HepG2 (cell line): ENCODE data around the gene CSNK1D. TPM values are rescaled to one million over a fixed set of nuclear protein-coding genes. Genes with fewer than 3 reads are reported as not detected.

Source experiments
- ADNP ChIP-seq: sonication (generic); formaldehyde crosslinking; IDR thresholded peaks from 2 replicates; pipeline ENCODE4 v1.4.0; 2020; ENCODE audit warnings: missing genetic modification reagents
- CREM ChIP-seq, 2 experiments: sonication (generic) in 1 of 2; formaldehyde crosslinking in 1 of 2; IDR thresholded peaks; 2 replicates each; pipeline versions ENCODE4 v1.4.0 to v1.6.1; 2016 to 2020; ENCODE audit warnings: antibody characterized with exemption in 1 of 2, mild to moderate bottlenecking in 1 of 2, missing genetic modification reagents in 1 of 2
- ELF3 ChIP-seq: IDR thresholded peaks from 2 replicates; pipeline ENCODE4 v1.6.1; 2016; ENCODE audit warnings: missing genetic modification reagents, missing compliant biosample characterization
- GATAD2A ChIP-seq: IDR thresholded peaks from 2 replicates; pipeline ENCODE4 v1.6.1; 2016
- HHEX ChIP-seq: IDR thresholded peaks from 2 replicates; pipeline ENCODE4 v1.6.1; 2016; ENCODE audit warnings: control low read depth
- KDM2A ChIP-seq: sonication (generic); formaldehyde crosslinking; IDR thresholded peaks from 2 replicates; pipeline ENCODE4 v1.4.0; 2020; ENCODE audit warnings: low read depth, missing genetic modification reagents, borderline replicate concordance
- MATR3 ChIP-seq: sonication (generic); formaldehyde crosslinking; IDR thresholded peaks from 2 replicates; pipeline ENCODE4 v1.4.0; 2020; ENCODE audit warnings: missing genetic modification reagents
- POLR2AphosphoS5 ChIP-seq: IDR thresholded peaks from 2 replicates; pipeline ENCODE4 v1.6.1; 2012; ENCODE audit warnings: low read depth, low read length
- RNF219 ChIP-seq: sonication (generic); formaldehyde crosslinking; IDR thresholded peaks from 2 replicates; pipeline ENCODE4 v1.5.0; 2020; ENCODE audit warnings: mild to moderate bottlenecking, missing genetic modification reagents
- SUZ12 ChIP-seq: fragments of 150-350 bp; IDR thresholded peaks from 2 replicates; pipeline ENCODE4 v1.6.1; 2014; ENCODE audit warnings: low read depth, low read length
- USF2 ChIP-seq, 2 experiments: sonication (generic) in 1 of 2; formaldehyde crosslinking in 1 of 2; IDR thresholded peaks; 2 replicates each; pipeline versions ENCODE4 v1.5.1 to v1.6.1; 2011 to 2020; ENCODE audit warnings: borderline replicate concordance in 1 of 2, low read depth in 1 of 2, low read length in 1 of 2, mild to moderate bottlenecking in 1 of 2, missing genetic modification reagents in 1 of 2, moderate library complexity in 1 of 2
- XRCC5 ChIP-seq: fragments of 200-400 bp; formaldehyde crosslinking; optimal IDR thresholded peaks from 2 replicates; pipeline ENCODE3; 2017; ENCODE audit warnings: mild to moderate bottlenecking, low read length
- ZFP37 ChIP-seq: sonication (generic); formaldehyde crosslinking; IDR thresholded peaks from 2 replicates; pipeline ENCODE4 v1.4.0; 2020; ENCODE audit warnings: missing genetic modification reagents, borderline replicate concordance
- ZFP91 ChIP-seq: sonication (generic); formaldehyde crosslinking; IDR thresholded peaks from 2 replicates; pipeline ENCODE4 v1.9.0; 2022; ENCODE audit warnings: missing genetic modification reagents, mild to moderate bottlenecking, borderline replicate concordance
- ZMYM2 ChIP-seq: sonication (generic); formaldehyde crosslinking; IDR thresholded peaks from 2 replicates; pipeline ENCODE4 v1.8.0; 2022; ENCODE audit warnings: mild to moderate bottlenecking, missing genetic modification reagents
- ZNF543 ChIP-seq: sonication (generic); formaldehyde crosslinking; IDR thresholded peaks from 2 replicates; pipeline ENCODE4 v1.4.0; 2020; ENCODE audit warnings: mild to moderate bottlenecking, missing genetic modification reagents
- polyA plus RNA-seq, 8 experiments: library from polyadenylated mRNA; depleted of rRNA in 3 of 8; stranded (reverse) in 7 of 8; unstranded in 1 of 8; fragments of >200 nt; fragmentation: Illumina TruSeq in 4 of 8; extraction: Trizol in 4 of 8; gene quantifications; 2 replicates each; pipeline versions ENCODE4 v1.2.1 to v1.2.3, GENCODE V29; 2011 to 2016; ENCODE audit warnings: low read depth in 4 of 8, missing spikeins in 1 of 8, mixed read lengths in 1 of 8; ENCODE audit not compliant: insufficient read depth in 1 of 8
- total RNA-seq, 5 experiments: library from RNA; depleted of rRNA; stranded (reverse); fragments of >200 nt; fragmentation: Illumina TruSeq; extraction: Trizol; gene quantifications; 2 replicates each; pipeline ENCODE4 v1.2.3, GENCODE V29; 2016; ENCODE audit warnings: low read depth in 1 of 5
- TF ChIP-seq, protein P1 (sequence below): sonication (generic); formaldehyde crosslinking; IDR thresholded peaks from 2 replicates; pipeline ENCODE4 v1.4.0; 2020; ENCODE audit warnings: missing genetic modification reagents
- TF ChIP-seq, protein P2 (sequence below): sonication (generic); formaldehyde crosslinking; IDR thresholded peaks from 2 replicates; pipeline ENCODE4 v1.5.0; 2020; ENCODE audit warnings: mild to moderate bottlenecking, missing genetic modification reagents

CSNK1D gene
- total and polyA plus RNA-seq, 2 of the 13 experiments (the other 11 are each of a cell fraction or from before 2014, with no cell fraction given) = 31.5 to 128 TPM

DNA sequence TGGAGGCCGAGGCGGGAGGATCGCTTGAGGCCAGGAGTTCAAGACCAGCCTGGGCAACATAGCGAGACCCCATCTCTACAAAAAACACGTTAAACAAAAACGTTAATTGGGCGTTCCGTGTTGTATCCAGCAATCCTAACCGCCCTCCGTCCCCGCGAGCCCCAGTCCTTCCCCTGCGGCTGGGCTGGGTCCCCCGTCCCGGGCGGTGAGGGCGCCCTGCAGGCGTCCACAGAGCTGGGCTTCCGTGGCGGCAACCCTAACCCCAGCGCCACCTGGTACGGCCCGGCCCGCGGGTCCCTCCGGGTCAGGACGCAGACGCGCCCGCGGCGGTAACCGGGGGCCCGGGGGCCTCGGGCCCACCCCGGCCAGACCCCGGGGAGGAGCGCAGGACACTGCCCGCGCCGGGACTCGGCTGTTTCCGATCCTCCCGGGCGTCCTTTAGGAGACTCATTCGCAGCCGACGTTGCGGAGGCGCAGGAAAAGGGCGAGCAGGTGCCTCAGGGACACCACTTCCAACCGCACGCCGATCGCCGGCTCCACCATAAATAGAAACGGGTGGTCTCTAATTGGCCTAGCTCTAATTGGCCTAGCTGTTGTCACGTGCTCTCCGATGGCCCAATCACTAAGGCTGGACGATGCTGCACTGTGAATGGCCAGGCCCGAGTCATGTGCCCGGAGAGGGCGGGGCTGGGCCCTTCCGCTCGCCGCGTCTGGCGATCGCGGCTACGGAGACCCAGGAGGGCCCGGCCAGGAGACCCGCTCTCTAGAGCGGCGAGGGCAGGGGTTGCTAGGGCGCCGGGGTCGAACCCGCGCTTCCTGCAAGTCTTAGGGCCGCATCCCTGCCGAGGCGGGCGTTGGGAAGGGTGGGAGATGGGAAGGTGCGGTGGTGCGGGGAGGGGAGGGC is 19.0 kb upstream of the CSNK1D start (continued):
- peak; percentile 99 for TF ChIP-seq USF2 (IDR thresholded peaks at IDR 0.05; ENCODE audit: low read depth, low read length)
- peak; percentile 99 for TF ChIP-seq USF2 (CRISPR knock-in tag; IDR thresholded peaks at IDR 0.05; ENCODE audit: borderline replicate concordance)
- TF ChIP-seq, protein P1, sequence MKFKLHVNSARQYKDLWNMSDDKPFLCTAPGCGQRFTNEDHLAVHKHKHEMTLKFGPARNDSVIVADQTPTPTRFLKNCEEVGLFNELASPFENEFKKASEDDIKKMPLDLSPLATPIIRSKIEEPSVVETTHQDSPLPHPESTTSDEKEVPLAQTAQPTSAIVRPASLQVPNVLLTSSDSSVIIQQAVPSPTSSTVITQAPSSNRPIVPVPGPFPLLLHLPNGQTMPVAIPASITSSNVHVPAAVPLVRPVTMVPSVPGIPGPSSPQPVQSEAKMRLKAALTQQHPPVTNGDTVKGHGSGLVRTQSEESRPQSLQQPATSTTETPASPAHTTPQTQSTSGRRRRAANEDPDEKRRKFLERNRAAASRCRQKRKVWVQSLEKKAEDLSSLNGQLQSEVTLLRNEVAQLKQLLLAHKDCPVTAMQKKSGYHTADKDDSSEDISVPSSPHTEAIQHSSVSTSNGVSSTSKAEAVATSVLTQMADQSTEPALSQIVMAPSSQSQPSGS = peak; percentile 62; the same call in 1 of the 2 replicates
- TF ChIP-seq ZFP37 (CRISPR knock-in tag) = peak; percentile 17; the same call in 1 of the 2 replicates
- TF ChIP-seq POLR2AphosphoS5 = peak; percentile 99
- no peak for TF ChIP-seq HHEX (CRISPR knock-in tag)
- no peak for TF ChIP-seq ADNP
- TF ChIP-seq SUZ12 = no peak
- peak; percentile 78 for TF ChIP-seq ELF3 (CRISPR knock-in tag)
- TF ChIP-seq ZMYM2 (CRISPR knock-in tag) = peak; percentile 32; the same call in 1 of the 2 replicates
- no peak for TF ChIP-seq ZNF543 (CRISPR knock-in tag)
- TF ChIP-seq RNF219 (CRISPR knock-in tag) = 0 out of 2 replicates have a peak, but pooled peaks have one; percentile 73
- TF ChIP-seq GATAD2A (CRISPR knock-in tag) = no peak
- TF ChIP-seq, protein P2, sequence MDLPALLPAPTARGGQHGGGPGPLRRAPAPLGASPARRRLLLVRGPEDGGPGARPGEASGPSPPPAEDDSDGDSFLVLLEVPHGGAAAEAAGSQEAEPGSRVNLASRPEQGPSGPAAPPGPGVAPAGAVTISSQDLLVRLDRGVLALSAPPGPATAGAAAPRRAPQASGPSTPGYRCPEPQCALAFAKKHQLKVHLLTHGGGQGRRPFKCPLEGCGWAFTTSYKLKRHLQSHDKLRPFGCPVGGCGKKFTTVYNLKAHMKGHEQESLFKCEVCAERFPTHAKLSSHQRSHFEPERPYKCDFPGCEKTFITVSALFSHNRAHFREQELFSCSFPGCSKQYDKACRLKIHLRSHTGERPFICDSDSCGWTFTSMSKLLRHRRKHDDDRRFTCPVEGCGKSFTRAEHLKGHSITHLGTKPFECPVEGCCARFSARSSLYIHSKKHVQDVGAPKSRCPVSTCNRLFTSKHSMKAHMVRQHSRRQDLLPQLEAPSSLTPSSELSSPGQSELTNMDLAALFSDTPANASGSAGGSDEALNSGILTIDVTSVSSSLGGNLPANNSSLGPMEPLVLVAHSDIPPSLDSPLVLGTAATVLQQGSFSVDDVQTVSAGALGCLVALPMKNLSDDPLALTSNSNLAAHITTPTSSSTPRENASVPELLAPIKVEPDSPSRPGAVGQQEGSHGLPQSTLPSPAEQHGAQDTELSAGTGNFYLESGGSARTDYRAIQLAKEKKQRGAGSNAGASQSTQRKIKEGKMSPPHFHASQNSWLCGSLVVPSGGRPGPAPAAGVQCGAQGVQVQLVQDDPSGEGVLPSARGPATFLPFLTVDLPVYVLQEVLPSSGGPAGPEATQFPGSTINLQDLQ (CRISPR knock-in tag) = no peak
- TF ChIP-seq XRCC5 = peak; percentile 56
- peak; percentile 37 for TF ChIP-seq CREM (IDR thresholded peaks at IDR 0.05)
- no peak for TF ChIP-seq CREM (CRISPR knock-in tag; IDR thresholded peaks at IDR 0.05)
- TF ChIP-seq MATR3 (CRISPR knock-in tag) = no peak
- peak; percentile 81 for TF ChIP-seq KDM2A
- peak; percentile 82 for TF ChIP-seq ZFP91 (CRISPR knock-in tag)
